ENCODE data around the gene ALDH8A1.
"Not testable (repeated sequence)": the region's sequence is repeated elsewhere in the genome, so short reads cannot be mapped to it uniquely, and the experiment has no call there.

Gene ALDH8A1

DNA sequence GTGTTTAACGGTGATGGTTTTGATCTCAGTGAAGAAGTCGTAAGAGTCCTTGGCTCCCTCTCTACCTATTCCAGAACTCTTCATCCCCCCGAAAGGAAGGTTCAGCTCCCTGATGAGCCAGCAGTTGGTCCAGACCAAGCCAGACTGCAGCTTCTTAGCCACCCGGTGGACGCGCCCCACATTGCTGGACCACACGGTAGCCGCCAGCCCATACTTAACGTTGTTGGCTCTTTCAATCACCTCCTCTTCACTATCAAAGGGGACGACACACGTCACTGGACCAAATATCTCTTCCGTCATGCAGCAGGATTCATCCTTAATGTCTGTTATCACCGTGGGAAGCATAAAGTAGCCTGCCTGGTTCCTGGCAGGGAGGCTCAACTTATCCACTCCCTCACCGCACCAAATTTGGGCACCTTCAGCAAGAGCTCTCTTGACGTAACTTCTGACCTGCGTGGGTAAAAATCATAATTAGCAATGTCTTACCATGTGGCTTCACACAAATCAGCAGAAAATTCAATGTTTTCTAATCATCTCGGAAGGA, 31.4 kb downstream of the ALDH8A1 start:
- Histone ChIP-seq H3K4me1 (ENCODE audit: control insufficient read depth in 2 of 2, insufficient read depth in 2 of 2, low read length in 2 of 2) (no peaks in the 10 kb centered on the region), H3K27me3 (ENCODE audit: control insufficient read depth in 2 of 2, insufficient read depth in 2 of 2, low read length in 2 of 2) (no peaks in the 10 kb centered on the region), H3K4me3 (ENCODE audit: low read length in 2 of 2) (no peak overlapping the region), H3K27ac (ENCODE audit: low read depth in 2 of 2, low read length in 2 of 2) (no peak overlapping the region), H3K9ac (ENCODE audit: low read depth in 1 of 2, low read length in 2 of 2) (no peak overlapping the region), H3K36me3 (ENCODE audit: control insufficient read depth in 2 of 2, insufficient read depth in 2 of 2, low read length in 2 of 2) (no peaks in the 10 kb centered on the region), H3K9me3 (ENCODE audit: control insufficient read depth in 2 of 2, low read length in 2 of 2) (no peaks in the 10 kb centered on the region)

DNA sequence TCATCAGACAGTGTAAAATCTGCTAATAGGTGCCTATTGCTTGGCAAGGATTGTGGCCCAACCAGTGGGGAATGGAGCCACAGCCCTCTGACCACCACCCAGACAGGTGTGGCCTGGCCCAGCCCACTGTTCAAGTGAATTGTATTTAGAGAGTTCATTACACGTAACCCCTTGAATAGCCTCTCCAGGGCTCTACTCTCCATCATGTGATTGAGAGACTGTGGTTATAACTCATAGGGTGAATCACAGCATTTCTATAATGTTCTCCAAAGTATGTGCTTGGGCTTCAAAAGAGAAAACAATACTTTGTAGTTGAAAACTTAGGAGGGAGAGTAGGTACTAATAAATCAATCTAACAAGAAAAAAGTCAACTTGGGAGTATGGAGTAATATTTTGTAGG, 38.4 kb downstream of the ALDH8A1 start:
- Histone ChIP-seq H3K4me3 (ENCODE audit: low read length in 2 of 2) (no peak overlapping the region), H3K9ac (ENCODE audit: low read depth in 1 of 2, low read length in 2 of 2) (no peak overlapping the region), H3K27me3 (ENCODE audit: control insufficient read depth in 2 of 2, insufficient read depth in 2 of 2, low read length in 2 of 2) (no peaks in the 10 kb centered on the region), H3K9me3 (ENCODE audit: control insufficient read depth in 2 of 2, low read length in 2 of 2) (no peaks in the 10 kb centered on the region), H3K36me3 (ENCODE audit: control insufficient read depth in 2 of 2, insufficient read depth in 2 of 2, low read length in 2 of 2) (no peaks in the 10 kb centered on the region), H3K4me1 (ENCODE audit: control insufficient read depth in 2 of 2, insufficient read depth in 2 of 2, low read length in 2 of 2) (no peaks in the 10 kb centered on the region), H3K27ac (ENCODE audit: low read depth in 2 of 2, low read length in 2 of 2) (no peak overlapping the region)

DNA sequence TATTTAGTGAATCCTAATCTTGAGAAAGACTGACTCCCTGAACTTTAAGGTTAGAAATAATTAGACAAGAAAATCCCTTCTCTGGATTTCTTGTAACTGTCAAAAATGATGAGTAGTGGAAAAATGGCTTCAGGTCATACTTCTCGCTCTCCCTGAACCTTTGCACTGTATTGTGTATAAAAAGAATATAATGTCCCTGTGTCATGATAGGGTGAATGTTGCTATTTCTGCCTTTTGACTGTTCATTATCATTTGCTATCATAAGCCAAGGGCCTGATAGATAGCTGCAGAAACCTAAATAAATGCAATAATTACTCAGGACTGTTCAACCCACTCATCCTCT, 39.3 kb downstream of the ALDH8A1 start:
- Histone ChIP-seq H3K4me1 (ENCODE audit: control insufficient read depth in 2 of 2, insufficient read depth in 2 of 2, low read length in 2 of 2) (no peaks in the 10 kb centered on the region), H3K27ac (ENCODE audit: low read depth in 2 of 2, low read length in 2 of 2) (no peak overlapping the region), H3K9me3 (ENCODE audit: control insufficient read depth in 2 of 2, low read length in 2 of 2) (no peaks in the 10 kb centered on the region), H3K36me3 (ENCODE audit: control insufficient read depth in 2 of 2, insufficient read depth in 2 of 2, low read length in 2 of 2) (no peaks in the 10 kb centered on the region), H3K27me3 (ENCODE audit: control insufficient read depth in 2 of 2, insufficient read depth in 2 of 2, low read length in 2 of 2) (no peaks in the 10 kb centered on the region), H3K9ac (ENCODE audit: low read depth in 1 of 2, low read length in 2 of 2) (no peak overlapping the region), H3K4me3 (ENCODE audit: low read length in 2 of 2) (no peak overlapping the region)

DNA sequence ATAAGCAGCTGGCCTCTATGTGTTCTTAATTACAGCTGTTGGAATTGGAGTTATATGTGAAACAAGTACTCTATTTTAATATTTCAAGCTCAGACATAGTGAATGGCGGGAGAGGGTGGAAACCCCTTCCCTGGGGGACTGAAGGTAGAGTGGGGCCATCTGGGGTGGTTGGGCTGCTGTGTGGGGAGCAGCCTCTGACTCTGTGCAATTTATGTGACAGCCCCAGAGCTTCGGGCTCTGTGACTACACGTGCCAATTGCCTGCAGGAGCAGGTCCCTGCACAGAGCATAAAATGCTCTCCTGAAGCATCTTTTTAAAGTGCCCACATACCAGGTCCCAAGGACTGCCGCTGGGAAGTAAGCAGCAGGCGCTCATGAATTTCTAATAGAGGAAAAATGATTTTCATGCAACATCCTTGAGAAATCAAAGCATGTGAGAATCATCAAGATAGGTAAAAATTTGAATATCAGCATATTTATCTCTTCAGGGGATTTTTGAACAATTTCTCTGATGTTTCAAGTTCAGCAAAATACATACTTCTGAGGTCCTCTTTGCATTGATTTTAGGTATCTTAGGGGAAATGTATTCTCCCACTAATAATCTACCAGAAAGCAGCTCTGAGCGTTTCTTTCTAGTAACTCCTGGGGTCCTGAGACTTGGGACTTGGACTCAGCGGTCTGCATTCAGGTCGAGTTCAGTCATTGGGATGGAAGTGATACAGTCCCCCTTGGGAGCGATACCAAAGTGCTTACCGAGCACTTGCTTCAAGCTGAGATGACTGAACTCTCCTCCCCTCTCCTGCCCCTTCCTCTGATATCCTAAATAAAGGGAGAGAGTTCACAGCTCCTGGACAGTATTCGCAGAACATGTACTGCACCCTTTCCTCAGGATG, 40.0 kb downstream of the ALDH8A1 start:
- H3K4me3 ChIP-seq (ENCODE audit: low read length in 2 of 2), result no peak overlapping the region
- no peaks in the 10 kb centered on the region for H3K36me3 ChIP-seq (ENCODE audit: control insufficient read depth in 2 of 2, insufficient read depth in 2 of 2, low read length in 2 of 2)
- no peaks in the 10 kb centered on the region for H3K9me3 ChIP-seq (ENCODE audit: control insufficient read depth in 2 of 2, low read length in 2 of 2)
- H3K27ac ChIP-seq (ENCODE audit: low read depth in 2 of 2, low read length in 2 of 2), result no peak overlapping the region
- no peak overlapping the region for H3K9ac ChIP-seq (ENCODE audit: low read depth in 1 of 2, low read length in 2 of 2)
- H3K4me1 ChIP-seq (ENCODE audit: control insufficient read depth in 2 of 2, insufficient read depth in 2 of 2, low read length in 2 of 2), result no peaks in the 10 kb centered on the region
- no peaks in the 10 kb centered on the region for H3K27me3 ChIP-seq (ENCODE audit: control insufficient read depth in 2 of 2, insufficient read depth in 2 of 2, low read length in 2 of 2)

DNA sequence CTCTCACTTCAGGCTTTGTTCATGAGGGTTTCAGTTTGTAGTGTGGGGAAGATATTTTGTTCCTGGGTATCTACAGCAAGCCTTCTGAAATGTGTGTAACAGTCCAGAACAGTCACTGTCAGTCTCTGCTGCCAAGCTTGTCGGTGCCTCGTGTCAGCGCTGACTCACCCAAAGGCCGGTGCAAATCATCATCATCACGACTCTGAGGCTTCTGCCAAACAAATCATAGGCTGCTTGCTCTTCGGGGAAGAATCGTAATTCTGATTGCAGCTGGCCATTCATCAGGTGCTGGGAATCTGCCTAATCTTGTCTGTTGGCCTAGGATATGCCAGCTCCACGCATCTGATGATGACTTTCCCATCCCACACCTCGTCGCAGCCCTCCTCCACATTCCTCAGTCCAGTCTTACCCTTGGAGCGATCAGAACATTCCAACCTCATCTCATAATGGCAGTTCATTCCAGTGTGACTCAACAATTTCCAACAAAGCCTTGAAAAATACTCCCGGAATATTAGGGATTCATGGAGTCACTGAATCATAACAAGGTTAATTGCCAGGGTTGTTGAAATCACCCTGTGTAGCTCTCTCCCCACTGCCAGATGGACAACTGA, 40.9 kb downstream of the ALDH8A1 start:
- H3K27ac ChIP-seq (ENCODE audit: low read depth in 2 of 2, low read length in 2 of 2), result no peak overlapping the region
- no peak overlapping the region for H3K9ac ChIP-seq (ENCODE audit: low read depth in 1 of 2, low read length in 2 of 2)
- H3K9me3 ChIP-seq (ENCODE audit: control insufficient read depth in 2 of 2, low read length in 2 of 2), result no peaks in the 10 kb centered on the region
- H3K4me1 ChIP-seq (ENCODE audit: control insufficient read depth in 2 of 2, insufficient read depth in 2 of 2, low read length in 2 of 2), result no peaks in the 10 kb centered on the region
- no peaks in the 10 kb centered on the region for H3K36me3 ChIP-seq (ENCODE audit: control insufficient read depth in 2 of 2, insufficient read depth in 2 of 2, low read length in 2 of 2)
- peak overlapping the region in 1 of 2 donors; percentile 14 for H3K4me3 ChIP-seq (ENCODE audit: low read length in 2 of 2)
- H3K27me3 ChIP-seq (ENCODE audit: control insufficient read depth in 2 of 2, insufficient read depth in 2 of 2, low read length in 2 of 2), result no peaks in the 10 kb centered on the region

DNA sequence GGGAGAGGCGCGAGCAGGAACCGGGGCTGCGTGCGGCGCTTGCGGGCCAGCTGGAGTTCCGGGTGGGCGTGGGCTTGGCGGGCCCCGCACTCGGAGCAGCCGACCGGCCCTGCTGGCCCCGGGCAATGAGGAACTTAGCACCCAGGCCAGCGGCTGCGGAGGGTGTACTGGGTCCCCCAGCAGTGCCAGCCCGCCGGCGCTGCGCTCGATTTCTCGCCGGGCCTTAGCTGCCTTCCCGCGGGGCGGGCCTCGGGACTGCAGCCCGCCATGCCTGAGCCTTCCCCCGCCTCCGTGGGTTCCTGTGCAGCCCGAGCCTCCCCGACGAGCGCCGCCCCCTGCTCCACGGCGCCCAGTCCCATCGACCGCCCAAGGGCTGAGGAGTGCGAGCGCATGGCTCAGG, 45.2 kb downstream of the ALDH8A1 start:
- not testable (repeated sequence) for H3K4me1 ChIP-seq (ENCODE audit: control insufficient read depth in 2 of 2, insufficient read depth in 2 of 2, low read length in 2 of 2); H3K9ac ChIP-seq (ENCODE audit: low read depth in 1 of 2, low read length in 2 of 2)

DNA sequence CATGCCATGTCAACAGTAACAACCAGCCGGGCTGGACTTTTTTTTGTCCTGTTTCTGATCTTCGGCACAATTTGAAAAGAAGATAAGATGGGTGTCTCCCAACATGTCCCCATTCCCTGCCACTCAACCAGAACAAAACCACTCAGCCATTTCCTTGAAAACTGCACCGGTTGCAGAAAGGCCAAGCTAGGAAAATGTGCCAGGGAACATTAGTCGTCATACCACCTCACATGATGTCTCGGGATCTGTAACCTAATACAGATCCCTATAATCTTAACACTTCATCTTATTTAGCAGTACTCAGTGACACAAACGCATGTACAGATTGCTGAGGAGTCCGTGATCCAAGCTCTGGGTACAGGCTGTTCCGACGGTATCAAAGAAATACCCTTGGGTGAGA, 46.5 kb downstream of the ALDH8A1 start:
- H3K9me3 ChIP-seq (ENCODE audit: control insufficient read depth in 2 of 2, low read length in 2 of 2), result no peaks in the 10 kb centered on the region
- H3K27ac ChIP-seq (ENCODE audit: low read depth in 2 of 2, low read length in 2 of 2), result no peak overlapping the region
- H3K4me1 ChIP-seq (ENCODE audit: control insufficient read depth in 2 of 2, insufficient read depth in 2 of 2, low read length in 2 of 2), result no peaks in the 10 kb centered on the region
- H3K36me3 ChIP-seq (ENCODE audit: control insufficient read depth in 2 of 2, insufficient read depth in 2 of 2, low read length in 2 of 2), result no peaks in the 10 kb centered on the region
- H3K9ac ChIP-seq (ENCODE audit: low read depth in 1 of 2, low read length in 2 of 2), result no peak overlapping the region
- no peaks in the 10 kb centered on the region for H3K27me3 ChIP-seq (ENCODE audit: control insufficient read depth in 2 of 2, insufficient read depth in 2 of 2, low read length in 2 of 2)
- H3K4me3 ChIP-seq (ENCODE audit: low read length in 2 of 2), result no peak overlapping the region

More for the DNA sequence above, 45.2 kb downstream of the ALDH8A1 start:
- not testable (repeated sequence) for H3K27me3 ChIP-seq (ENCODE audit: control insufficient read depth in 2 of 2, insufficient read depth in 2 of 2, low read length in 2 of 2); H3K4me3 ChIP-seq (ENCODE audit: low read length in 2 of 2); H3K9me3 ChIP-seq (ENCODE audit: control insufficient read depth in 2 of 2, low read length in 2 of 2); H3K36me3 ChIP-seq (ENCODE audit: control insufficient read depth in 2 of 2, insufficient read depth in 2 of 2, low read length in 2 of 2); H3K27ac ChIP-seq (ENCODE audit: low read depth in 2 of 2, low read length in 2 of 2)

DNA sequence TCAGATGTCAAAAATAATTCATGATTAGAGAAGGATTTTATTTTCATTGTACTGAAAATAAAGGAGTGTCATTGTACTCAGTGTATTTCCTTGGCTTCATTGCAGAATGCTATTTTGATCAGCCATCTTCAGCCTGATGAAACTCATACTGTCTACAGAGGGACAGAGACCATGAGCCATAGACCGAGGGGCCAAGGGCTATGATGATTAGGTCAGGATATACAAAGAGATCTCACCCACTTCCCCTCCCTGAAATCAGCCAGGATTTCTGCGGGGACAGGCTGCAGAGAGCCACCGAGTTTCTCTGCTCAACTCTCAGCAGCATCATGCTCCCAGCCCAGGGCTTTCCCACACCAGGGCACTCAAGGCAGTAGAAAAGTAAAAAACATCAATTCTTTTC, 47.0 kb downstream of the ALDH8A1 start:
- Histone ChIP-seq H3K27ac (ENCODE audit: low read depth in 2 of 2, low read length in 2 of 2) (no peak overlapping the region), H3K4me3 (ENCODE audit: low read length in 2 of 2) (no peak overlapping the region), H3K9me3 (ENCODE audit: control insufficient read depth in 2 of 2, low read length in 2 of 2) (no peaks in the 10 kb centered on the region), H3K9ac (ENCODE audit: low read depth in 1 of 2, low read length in 2 of 2) (no peak overlapping the region), H3K4me1 (ENCODE audit: control insufficient read depth in 2 of 2, insufficient read depth in 2 of 2, low read length in 2 of 2) (no peaks in the 10 kb centered on the region), H3K36me3 (ENCODE audit: control insufficient read depth in 2 of 2, insufficient read depth in 2 of 2, low read length in 2 of 2) (no peaks in the 10 kb centered on the region), H3K27me3 (ENCODE audit: control insufficient read depth in 2 of 2, insufficient read depth in 2 of 2, low read length in 2 of 2) (no peaks in the 10 kb centered on the region)

DNA sequence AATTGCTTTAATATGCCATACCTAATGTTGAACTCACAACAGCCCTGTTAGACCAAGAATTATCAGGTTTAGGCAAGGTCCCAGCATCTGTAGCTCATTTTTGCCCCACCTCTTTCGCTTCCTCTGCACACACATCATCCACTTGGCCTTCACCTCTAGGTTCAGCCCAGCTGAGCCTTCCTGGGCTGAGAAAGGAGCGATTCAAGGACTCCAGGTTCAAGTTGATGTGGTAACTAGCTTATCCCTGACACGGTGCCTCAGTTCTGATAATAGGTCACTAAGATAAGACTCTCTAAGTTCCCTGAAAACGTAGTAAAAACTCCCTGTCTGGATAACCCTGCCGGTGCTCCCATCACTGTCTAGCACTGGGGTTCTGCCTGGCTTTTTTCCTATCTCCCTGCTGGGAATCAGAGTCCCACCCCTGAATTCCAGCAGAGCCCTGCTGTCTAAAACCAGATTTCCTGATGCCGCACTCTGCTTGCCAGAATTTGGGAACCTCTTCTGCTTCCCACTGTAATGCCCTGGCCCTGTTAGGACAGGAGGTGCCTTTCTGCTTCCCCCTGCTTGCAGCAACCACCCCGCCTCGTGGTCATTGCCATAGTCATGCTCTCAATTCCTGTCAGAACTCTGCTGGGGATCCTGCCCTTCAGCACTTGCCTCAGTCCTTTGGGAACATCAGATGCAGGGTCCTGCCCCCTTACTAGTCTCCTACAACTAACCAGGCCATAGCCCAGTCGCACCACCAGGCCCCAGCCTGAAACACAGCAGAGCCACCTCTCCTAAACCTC, 47.6 kb downstream of the ALDH8A1 start:
- H3K4me1 ChIP-seq (ENCODE audit: control insufficient read depth in 2 of 2, insufficient read depth in 2 of 2, low read length in 2 of 2), result no peaks in the 10 kb centered on the region
- H3K9me3 ChIP-seq (ENCODE audit: control insufficient read depth in 2 of 2, low read length in 2 of 2), result no peaks in the 10 kb centered on the region
- no peaks in the 10 kb centered on the region for H3K36me3 ChIP-seq (ENCODE audit: control insufficient read depth in 2 of 2, insufficient read depth in 2 of 2, low read length in 2 of 2)
- H3K9ac ChIP-seq (ENCODE audit: low read depth in 1 of 2, low read length in 2 of 2), result no peak overlapping the region
- H3K27ac ChIP-seq (ENCODE audit: low read depth in 2 of 2, low read length in 2 of 2), result no peak overlapping the region
- no peak overlapping the region for H3K4me3 ChIP-seq (ENCODE audit: low read length in 2 of 2)
- H3K27me3 ChIP-seq (ENCODE audit: control insufficient read depth in 2 of 2, insufficient read depth in 2 of 2, low read length in 2 of 2), result no peaks in the 10 kb centered on the region

DNA sequence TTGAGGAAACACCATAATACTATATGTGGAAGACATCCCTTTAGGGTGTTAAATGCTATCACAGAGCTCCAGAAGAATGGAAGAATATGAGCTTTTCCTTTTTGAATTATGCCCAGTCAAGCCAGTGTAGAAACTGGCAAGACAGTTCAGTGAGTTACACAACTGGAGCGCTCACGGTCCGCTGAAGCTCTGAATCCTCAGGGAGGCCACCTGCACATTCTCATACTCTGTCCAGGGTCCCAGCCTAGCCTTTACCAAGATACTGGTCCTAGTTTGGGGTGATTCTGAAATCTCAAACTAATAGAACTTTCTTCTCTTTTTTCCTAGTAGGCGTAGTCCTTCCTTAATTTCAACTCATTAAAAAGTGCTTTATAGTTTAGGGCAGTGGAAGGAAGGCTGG, 51.3 kb downstream of the ALDH8A1 start:
- Histone ChIP-seq H3K36me3 (ENCODE audit: control insufficient read depth in 2 of 2, insufficient read depth in 2 of 2, low read length in 2 of 2) (no peaks in the 10 kb centered on the region), H3K27ac (ENCODE audit: low read depth in 2 of 2, low read length in 2 of 2) (no peak overlapping the region), H3K4me1 (ENCODE audit: control insufficient read depth in 2 of 2, insufficient read depth in 2 of 2, low read length in 2 of 2) (no peaks in the 10 kb centered on the region), H3K9me3 (ENCODE audit: control insufficient read depth in 2 of 2, low read length in 2 of 2) (no peaks in the 10 kb centered on the region), H3K27me3 (ENCODE audit: control insufficient read depth in 2 of 2, insufficient read depth in 2 of 2, low read length in 2 of 2) (peaks cover 0 to 3% of the 10 kb centered on the region in 2 donors), H3K4me3 (ENCODE audit: low read length in 2 of 2) (no peak overlapping the region), H3K9ac (ENCODE audit: low read depth in 1 of 2, low read length in 2 of 2) (no peak overlapping the region)

Data from mucosa of rectum (tissue), 2 donors.